ENCODE data around the gene GRM2.

Gene GRM2

DNA sequence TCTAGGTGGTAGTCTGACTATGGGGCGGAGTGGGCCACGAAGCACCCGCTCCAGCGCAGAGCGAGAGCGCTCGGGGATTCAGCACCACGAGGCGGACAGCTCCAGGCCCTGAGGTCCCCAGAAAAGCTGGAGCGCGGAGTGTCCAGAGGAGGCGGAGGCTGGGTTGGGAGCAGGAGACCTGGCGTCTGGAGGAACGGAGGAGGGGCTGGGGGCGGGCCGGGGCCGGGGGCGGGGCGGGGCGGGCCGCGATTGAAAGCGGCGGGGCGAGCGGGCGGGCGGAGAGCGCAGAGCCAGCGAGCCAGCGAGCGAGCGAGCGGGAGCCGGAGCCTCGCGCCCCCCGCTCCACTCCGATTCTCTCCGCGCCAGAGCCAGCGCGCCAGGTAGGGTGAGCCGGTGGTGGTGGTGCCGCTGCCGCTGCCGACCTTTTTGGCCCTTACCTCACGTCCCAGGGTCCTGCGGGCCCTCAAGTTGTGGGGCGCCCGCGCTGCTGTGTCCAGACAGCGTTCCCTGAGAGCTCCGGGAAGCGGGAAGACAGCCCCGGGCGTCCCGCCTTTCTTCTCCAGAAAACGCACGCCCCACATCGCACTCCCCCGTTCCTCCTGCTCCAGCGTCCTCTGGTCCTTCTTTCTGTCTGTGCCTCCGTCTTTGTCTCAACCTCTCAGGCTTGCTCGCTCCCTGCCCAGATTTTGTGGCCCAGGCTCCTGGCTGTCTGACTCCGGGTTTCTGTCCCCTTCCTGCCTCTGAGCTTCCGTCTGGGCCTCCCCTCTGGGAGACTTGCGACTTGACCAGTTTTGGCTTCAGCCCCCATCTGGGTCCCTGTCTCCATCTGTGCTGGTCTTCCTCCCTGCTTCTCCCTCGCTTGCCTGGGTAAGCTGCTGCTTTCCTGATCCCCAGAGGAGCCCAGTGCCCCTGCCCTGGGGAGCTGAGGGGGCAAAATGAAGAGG, at the start of gene GRM2:
TSS of gene GRM2 (plus strand) at position 281 of the 944 bp plus-strand sequence. CDS start 1,916 bp downstream, outside the sequence.
- in situ Hi-C loops (cut with MboI; ENCODE audit: low sequenced_read_pairs) = no loop called here

DNA sequence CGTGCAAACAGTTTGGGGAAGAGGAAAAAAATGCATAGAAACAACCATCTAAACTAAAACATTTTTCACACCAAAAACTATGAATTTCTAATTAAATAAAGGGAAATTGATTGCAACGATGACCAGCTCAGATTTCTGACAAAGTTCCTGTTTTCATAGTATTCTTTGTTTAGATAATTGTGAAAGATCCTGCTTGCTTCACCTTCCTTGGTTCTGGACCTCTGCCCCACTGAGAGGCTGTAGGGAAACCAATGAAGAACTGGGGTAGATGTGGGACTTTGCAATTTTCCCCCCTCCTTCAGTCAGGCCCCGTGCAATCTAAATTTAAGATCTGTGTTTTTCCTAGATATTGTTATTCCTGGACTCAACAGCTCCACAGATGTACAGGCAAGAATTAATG, 49.6 kb upstream of the GRM2 start:
- in situ Hi-C loops (cut with MboI; ENCODE audit: low sequenced_read_pairs) = no loop called here

DNA sequence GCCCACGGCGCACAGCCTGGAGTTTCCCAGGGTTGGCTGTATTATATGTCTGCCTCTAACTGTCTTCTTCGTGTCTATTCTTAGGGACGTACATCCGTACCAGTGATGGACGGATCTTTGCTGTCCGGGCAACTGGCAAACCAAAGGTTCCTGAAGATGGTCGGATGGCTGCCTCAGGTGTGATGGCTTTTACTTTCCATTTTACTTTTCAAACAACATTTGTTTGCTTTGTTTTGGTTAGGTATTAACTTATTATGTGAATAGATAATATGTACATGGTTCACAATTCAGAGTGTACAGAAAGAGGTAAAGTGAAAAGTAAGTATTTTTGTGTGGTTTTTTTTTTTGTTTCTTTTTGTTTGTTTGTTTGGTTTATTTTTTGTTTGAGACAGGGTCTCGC, 46.9 kb upstream of the GRM2 start:
- in situ Hi-C loops (cut with MboI; ENCODE audit: low sequenced_read_pairs) = loop anchor here (10.0 kb wide), 1 partner anchor 155 kb away; the partner anchor contains the start of gene DCAF1

DNA sequence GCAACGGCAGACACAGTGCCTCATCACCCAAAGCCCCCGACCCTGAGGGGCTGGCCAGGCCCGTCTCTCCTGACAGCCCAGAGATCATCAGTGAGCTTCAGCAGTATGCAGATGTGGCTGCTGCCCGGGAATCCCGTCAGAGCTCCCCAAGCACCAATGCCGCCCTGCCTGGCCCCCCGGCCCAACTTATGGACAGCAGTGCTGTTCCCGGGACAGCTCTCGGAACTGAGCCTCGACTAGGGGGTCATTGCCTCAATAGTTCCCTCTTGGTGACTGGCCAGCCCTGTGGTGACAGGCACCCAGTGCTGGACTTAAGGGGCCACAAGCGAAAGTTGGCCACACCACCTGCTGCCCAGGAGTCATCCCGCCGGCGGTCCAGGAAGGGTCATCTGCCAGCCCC, 44.4 kb upstream of the GRM2 start:
- in situ Hi-C loops (cut with MboI; ENCODE audit: low sequenced_read_pairs) = loop anchor here (10.0 kb wide), 1 partner anchor 158 kb away; the partner anchor contains the start of gene DCAF1

- in situ Hi-C loops (cut with MboI; ENCODE audit: low sequenced_read_pairs) = loop anchor here (10.0 kb wide), 1 partner anchor 164 kb away; the partner anchor contains the start of gene DCAF1
These were observed 38.1 kb upstream of the GRM2 start for GRCh38 chr3:51668756-51669155.

DNA sequence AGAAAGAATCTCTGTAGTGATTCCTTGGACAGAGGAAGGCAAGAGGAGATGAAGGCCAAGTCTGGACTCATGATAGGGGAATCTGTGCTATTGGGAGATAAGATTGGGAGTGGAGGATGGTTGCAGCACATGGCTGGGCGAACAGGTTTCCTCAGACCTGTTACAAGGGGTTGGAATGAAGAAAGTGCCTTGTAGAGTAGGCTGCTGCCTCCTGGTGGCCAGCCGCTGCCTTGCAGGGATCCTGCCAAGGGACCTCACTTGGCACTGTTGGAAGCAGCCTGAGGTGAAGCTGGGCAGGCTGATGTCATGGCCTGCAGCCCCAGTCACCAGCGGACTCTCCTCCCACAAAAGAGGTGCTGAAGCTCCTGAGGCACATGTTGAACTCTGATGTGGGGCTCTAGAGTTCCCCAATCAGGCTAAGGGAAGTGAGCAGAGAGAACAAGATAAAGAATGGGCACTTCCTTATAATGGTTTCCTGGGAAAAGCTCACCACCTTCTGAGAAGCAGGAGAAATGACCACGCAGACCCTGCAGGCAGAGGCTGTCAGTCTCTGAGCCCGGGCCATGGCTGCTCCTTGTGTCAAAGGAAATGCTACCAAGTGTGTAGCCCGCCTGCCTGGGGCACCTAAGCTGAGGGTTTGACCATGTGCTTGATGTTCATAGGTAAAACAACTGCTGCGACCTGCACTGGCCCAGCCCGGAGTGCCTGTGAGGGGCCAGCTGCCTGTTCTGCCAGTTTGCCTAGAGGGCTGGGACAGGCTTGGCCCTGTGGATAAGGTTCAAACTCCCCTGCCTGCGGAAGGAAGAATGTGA, 37.4 kb upstream of the GRM2 start:
- in situ Hi-C loops (cut with MboI; ENCODE audit: low sequenced_read_pairs) = loop anchor here (10.0 kb wide), 1 partner anchor 165 kb away; the partner anchor contains the start of gene DCAF1

DNA sequence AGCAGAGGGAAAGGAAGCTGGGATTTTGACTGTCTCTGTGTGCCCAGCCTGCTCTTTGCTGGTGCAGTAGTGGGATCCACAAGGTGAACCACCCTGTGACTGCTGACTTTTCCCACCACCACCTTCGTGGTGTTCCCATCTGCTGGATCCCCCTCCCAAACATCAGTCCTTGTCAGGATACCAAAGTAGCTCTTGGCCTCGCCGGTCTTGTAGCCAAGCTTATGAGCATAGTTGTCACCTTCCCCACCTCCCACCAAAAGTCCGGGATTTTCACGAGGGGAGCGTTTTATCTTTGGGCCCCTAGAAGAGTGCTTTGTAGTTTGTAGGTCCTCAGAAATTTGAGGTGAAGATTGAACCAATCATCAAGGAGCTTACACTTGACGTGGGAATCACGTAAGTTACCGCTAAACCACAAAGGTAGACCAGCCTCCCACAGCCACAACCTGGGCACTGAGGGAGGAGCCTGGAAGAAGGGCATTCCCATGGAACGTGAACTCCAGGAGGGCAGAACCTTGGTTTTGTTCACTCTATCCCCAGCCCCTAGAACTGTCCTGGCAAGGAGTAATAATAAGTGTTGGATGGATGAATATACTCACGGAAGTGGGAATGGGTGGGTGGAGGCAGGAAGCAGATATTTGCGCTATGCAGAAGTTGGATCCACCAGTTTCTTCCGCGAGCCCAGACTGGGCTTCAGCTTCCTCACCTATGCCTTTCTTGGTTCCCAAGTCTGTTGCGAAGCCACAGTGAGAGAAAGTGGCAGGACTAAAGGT, 36.6 kb upstream of the GRM2 start:
- in situ Hi-C loops (cut with MboI; ENCODE audit: low sequenced_read_pairs) = no loop called here

- in situ Hi-C loops (cut with MboI; ENCODE audit: low sequenced_read_pairs) = no loop called here
These were observed 35.8 kb upstream of the GRM2 start, which contains the start of gene TEX264 for GRCh38 chr3:51670823-51671733. Gene TEX264, plus strand, starts transcription at chr3:51671252. Its CDS starts 3,053 bp downstream, at chr3:51674305.

DNA sequence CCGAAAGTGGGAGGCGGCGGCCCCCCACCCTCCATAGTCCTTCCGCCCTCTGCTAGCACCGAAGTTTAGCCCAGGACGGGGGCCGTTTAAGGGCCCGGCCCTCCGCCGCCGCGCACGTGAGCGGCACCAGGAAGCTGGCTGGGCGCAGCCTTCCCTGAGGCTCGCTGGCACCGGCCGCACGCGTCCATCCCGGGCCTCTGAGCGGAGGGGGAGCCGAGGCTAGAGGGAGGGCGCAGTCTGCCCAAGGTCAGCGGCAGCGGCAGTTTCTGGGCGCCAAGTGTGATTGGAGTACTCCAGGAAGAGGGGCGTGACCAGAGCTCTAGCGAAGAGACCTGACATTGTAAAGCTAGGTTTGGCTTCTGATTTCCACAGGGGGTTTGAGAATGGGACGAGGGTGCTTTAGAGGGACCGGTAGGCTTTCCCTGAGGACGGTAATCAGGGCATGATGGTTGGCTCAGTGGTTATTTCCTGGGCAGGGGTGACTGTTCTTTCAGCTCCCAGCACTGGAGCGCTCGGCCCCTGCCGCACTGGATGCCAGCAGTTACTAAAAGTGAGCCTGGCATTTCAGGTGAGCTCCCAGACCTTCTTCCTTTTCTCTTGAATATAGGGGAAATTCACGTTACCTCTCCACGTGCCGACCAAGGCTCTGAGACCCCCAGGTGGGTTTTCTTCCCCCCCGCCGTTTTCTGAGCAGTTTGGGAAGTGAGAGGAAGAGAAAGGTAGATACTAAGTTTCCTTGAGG, 35.0 kb upstream of the GRM2 start:
- in situ Hi-C loops (cut with MboI; ENCODE audit: low sequenced_read_pairs) = no loop called here

- in situ Hi-C loops (cut with MboI; ENCODE audit: low sequenced_read_pairs) = no loop called here
These were observed 33.6 kb upstream of the GRM2 start for GRCh38 chr3:51673181-51673801.

DNA sequence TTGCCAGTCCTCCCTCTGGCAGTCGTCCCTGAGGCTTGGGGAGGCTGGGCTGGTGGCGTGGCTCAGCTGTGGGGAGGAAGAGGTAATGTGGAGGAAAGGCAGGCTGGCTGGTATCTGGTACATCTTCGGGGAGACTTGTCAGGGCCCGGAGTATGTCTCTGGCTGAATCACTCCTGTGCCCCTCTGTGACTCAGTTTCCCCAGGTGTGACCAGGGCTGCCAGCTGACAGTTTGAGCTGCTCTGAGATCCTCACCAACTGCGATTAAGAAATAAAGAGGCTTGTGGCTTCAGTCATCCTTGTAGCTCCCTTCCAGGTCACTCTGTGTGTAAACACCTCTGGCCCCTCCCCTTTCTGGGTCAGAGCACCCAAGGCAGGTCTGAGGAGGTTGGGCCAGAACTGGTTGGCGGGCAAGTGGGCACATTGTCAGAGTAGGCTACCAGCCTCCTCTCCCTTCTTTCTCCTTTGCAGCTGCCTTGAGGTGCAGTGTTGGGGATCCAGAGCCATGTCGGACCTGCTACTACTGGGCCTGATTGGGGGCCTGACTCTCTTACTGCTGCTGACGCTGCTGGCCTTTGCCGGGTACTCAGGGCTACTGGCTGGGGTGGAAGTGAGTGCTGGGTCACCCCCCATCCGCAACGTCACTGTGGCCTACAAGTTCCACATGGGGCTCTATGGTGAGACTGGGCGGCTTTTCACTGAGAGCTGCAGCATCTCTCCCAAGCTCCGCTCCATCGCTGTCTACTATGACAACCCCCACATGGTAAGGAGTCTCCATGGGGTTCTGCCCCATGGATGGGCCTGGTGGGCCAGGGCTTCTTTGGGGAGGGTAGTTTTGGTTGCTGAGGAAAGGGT, 32.8 kb upstream of the GRM2 start:
- in situ Hi-C loops (cut with MboI; ENCODE audit: low sequenced_read_pairs) = no loop called here

DNA sequence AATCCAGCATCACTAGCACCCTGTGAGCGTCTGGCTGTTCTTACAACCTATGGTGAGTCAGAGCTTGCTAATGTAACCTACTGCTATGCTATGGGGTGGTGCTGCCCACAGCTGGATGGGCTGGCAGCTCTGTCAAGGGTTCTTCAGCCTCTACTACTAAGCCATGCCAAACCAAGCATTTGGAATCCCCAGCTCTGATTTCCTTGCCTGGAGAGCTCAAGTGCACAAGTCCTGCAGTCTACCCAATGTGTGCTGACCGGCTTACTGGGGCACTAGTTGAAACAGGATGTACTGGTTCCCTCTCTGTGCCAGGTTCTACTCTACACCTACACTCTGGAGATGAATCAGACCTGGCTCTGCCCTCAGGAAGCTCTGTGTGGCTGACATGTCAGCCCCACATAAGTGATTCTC, 31.7 kb upstream of the GRM2 start:
- in situ Hi-C loops (cut with MboI; ENCODE audit: low sequenced_read_pairs) = no loop called here

DNA sequence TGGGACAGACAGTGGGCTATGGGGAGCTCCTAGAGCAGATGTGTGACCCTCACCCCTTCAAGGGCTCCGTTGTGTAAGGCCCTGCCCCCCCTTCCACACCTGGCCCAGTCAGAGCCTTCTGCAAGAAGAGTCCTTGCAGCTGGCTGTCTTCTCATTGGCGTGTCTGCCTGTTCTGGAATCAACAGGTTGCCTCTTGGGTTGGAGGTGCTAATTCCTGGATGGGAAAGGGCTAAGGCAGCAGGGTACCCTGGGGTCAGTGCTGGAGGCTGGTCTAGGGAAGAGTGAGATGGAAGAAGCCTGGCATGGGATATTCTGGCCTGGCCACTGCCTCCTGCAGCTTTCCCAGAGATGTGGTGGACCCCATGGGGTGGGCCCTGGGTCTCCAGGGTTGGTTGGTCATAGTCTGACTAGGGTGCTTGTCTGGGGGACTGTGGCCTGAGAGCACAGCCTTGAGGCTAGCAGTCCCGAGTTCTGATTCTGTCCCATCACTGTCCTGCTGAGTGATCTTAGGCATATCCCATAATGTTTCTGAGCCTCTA, 30.7 kb upstream of the GRM2 start:
- in situ Hi-C loops (cut with MboI; ENCODE audit: low sequenced_read_pairs) = no loop called here

GRCh38 chr3:51677358-51677757, 29.5 kb upstream of the GRM2 start:
- in situ Hi-C loops (cut with MboI; ENCODE audit: low sequenced_read_pairs) = no loop called here

DNA sequence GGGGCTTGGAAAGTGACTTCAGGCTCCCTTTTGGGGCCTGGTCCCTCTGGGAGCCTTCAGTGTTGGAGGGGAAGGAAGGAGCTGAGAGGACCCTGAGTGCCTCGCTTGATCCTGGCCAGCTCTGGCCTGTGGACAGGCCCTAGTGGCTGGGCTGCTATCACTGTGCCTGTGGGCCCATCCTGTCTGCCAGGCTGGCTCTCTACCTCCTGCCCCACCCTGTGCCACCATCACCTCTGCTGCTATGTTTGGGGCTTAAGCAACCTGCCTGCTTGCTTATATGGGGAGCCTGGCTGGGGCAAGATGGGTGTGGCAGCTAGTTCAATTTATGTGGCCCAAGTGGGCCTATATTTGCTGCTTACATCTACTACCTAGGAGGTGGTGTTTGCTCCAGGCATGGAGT, 28.7 kb upstream of the GRM2 start:
- in situ Hi-C loops (cut with MboI; ENCODE audit: low sequenced_read_pairs) = no loop called here

DNA sequence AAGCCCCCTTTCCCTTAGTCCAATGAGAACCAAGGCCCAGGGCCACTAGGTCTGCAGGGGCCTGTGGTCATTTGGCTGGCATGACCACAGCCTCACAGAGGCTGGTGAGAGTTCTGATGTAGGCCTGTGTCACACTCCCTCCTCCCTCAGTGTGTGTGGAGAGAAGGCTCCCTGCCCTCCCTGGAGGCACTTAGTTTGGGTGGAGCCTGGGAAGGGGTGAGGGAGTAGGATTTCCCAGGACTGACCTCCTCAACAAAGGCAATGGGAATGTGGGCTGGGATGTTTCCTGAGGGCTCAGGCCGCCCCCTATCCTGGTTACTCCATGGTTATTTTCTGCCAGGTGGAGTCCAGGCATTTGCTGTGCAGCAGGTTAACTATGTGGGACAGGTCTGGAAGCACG, 28.2 kb upstream of the GRM2 start:
- in situ Hi-C loops (cut with MboI; ENCODE audit: low sequenced_read_pairs) = no loop called here

GRCh38 chr3:51679318-51679717, 27.6 kb upstream of the GRM2 start:
- in situ Hi-C loops (cut with MboI; ENCODE audit: low sequenced_read_pairs) = no loop called here
